SJCRH30 (cell line): ENCODE measurements around the gene CFAP70. TPM values are rescaled to one million over a fixed set of nuclear protein-coding genes. Genes with fewer than 3 reads are reported as not detected.
"Not testable (repeated sequence)": the region's sequence is repeated elsewhere in the genome, so short reads cannot be mapped to it uniquely, and the experiment has no call there.

Experiments
- DNase-seq, 2 experiments: peaks; one replicate each; pipeline ENCODE4 v3.0.0-alpha.2; 2015 to 2020
- H3K27ac ChIP-seq: fragments of 250-450 bp; sonication (Bioruptor Pico); 2 replicates; pipeline ENCODE4 v1.5.1; 2020; ENCODE audit warnings: mild to moderate bottlenecking, moderate library complexity
- H3K27me3 ChIP-seq: fragments of 250-450 bp; sonication (Bioruptor Pico); 2 replicates; pipeline ENCODE4 v1.5.1; 2020; ENCODE audit warnings: mild to moderate bottlenecking, moderate library complexity
- H3K36me3 ChIP-seq: fragments of 250-450 bp; sonication (Bioruptor Pico); 2 replicates; pipeline ENCODE4 v1.5.1; 2020; ENCODE audit warnings: mild to moderate bottlenecking, moderate library complexity
- H3K4me1 ChIP-seq: fragments of 250-450 bp; sonication (Bioruptor Pico); 2 replicates; pipeline ENCODE4 v1.5.1; 2020; ENCODE audit warnings: mild to moderate bottlenecking, moderate library complexity
- H3K4me3 ChIP-seq: fragments of 250-450 bp; sonication (Bioruptor Pico); 2 replicates; pipeline ENCODE4 v1.5.1; 2020; ENCODE audit warnings: mild to moderate bottlenecking, moderate library complexity
- H3K9me3 ChIP-seq: fragments of 250-450 bp; sonication (Bioruptor Pico); replicated peaks from 2 replicates; pipeline ENCODE4 v1.5.1; 2020; ENCODE audit warnings: mild to moderate bottlenecking, moderate library complexity
- total RNA-seq: library from RNA; depleted of rRNA; stranded (reverse); fragments of >200 nt; shearing (Covaris generic); gene quantifications from 2 replicates; pipeline ENCODE4 v1.2.3, GENCODE V29; 2014

CFAP70 gene
- total RNA-seq, 1 experiment from 2014 or later: 0.12 TPM

GRCh38 chr10:73307203-73307800, 51.4 kb downstream of the CFAP70 start:
- Histone ChIP-seq H3K27ac (no peak overlapping the region), H3K4me3 (no peak overlapping the region), H3K9me3 (peaks cover 16% of the 10 kb centered on the region), H3K27me3 (no peaks in the 10 kb centered on the region), H3K36me3 (no peaks in the 10 kb centered on the region), H3K4me1 (no peaks in the 10 kb centered on the region)
- no peak for DNase-seq

DNA sequence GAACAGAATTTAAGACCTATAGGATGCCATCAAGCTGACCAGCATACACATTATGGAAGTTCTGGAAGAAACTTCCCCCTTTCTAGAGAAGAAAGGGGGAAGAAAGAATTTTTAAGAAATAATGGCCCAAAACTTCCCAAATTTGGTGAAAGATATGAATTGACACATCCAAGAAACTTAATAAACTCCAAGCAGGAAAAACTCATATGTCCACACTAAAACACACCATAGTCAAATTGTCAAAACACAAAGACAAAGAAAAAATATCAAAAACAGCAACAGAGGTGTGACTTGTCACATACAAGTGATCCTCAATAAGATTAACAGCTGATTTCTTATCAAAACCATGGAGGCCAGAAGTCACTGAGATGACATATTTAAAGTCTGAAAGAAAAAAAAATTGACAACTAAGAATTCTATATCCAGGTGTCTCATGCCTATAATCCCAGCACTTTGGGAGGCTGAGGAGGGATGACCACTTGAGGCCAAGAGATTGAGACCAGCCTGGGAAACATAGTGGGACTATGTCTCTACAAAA, 52.4 kb downstream of the CFAP70 start:
- Histone ChIP-seq H3K4me1 (no peaks in the 10 kb centered on the region), H3K27me3 (no peaks in the 10 kb centered on the region), H3K27ac (no peak overlapping the region), H3K4me3 (no peak overlapping the region), H3K36me3 (no peaks in the 10 kb centered on the region), H3K9me3 (peaks cover 16% of the 10 kb centered on the region)
- no peak for DNase-seq

DNA sequence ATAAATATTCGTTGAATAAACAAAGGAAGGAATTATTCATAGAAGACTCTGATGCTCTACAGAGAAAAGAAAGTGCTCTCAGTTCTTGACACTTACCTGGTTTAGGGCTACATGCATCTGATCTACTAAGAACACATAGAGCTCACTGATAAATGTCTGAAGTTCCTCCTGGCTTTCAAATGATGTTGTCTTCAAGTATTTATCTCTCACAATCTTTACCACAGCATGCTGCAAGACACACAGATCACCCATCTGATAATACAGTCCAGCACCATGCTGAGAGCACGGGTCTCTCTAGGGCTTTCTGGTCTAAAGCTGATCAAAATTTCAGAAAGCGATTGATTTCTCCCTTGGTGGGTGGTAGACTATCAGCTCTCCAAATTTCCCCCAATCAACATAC, 61.7 kb downstream of the CFAP70 start:
- Histone ChIP-seq H3K27ac (no peak overlapping the region), H3K4me3 (no peak overlapping the region), H3K9me3 (no peaks in the 10 kb centered on the region), H3K36me3 (no peaks in the 10 kb centered on the region), H3K27me3 (no peaks in the 10 kb centered on the region), H3K4me1 (no peaks in the 10 kb centered on the region)
- no peak for DNase-seq

DNA sequence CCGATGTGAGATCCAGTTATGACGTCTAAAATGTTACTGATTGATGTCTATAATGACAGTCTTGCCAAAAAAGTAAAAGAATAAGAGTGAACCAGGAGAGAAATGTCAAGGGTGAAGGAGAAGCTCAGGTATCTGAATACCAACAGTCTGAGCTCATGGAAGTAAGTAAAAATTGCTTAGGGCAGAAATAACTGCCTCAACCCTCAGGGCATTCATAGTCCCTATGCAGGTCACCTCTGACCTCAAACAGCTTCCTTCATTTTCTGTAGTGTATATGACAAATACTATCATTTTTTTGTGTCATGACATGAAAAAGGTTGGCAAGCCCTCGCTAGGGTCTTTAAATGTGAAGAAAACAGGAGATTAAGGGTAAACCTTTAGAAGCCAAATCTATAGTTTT, 65.2 kb downstream of the CFAP70 start:
- DNase-seq: no peak
- Histone ChIP-seq H3K9me3 (no peaks in the 10 kb centered on the region), H3K4me3 (no peak overlapping the region), H3K36me3 (no peaks in the 10 kb centered on the region), H3K27ac (no peak overlapping the region), H3K4me1 (no peaks in the 10 kb centered on the region), H3K27me3 (no peaks in the 10 kb centered on the region)

DNA sequence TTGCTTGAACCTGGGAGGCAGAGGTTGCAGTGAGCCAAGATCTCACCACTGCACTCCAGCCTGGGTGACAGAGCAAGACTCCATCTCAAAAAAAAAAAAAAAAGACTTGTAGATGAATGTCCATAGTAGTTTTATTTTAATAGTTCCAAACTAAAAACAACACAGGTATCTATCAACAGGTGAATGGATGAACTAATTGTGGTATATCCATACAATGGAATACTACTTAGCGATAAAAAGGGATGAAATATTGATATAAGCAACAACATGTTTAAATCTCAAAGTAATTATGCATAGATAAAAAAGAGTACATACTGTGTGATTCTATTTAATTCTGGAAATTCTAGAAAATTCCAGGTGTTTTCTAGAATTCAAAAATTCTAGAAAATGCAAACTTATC, 68.7 kb downstream of the CFAP70 start:
- no peaks in the 10 kb centered on the region for H3K36me3 ChIP-seq
- DNase-seq: no peak
- no peaks in the 10 kb centered on the region for H3K9me3 ChIP-seq
- no peaks in the 10 kb centered on the region for H3K4me1 ChIP-seq
- H3K27me3 ChIP-seq: no peaks in the 10 kb centered on the region
- H3K27ac ChIP-seq: no peak overlapping the region
- H3K4me3 ChIP-seq: no peak overlapping the region

DNA sequence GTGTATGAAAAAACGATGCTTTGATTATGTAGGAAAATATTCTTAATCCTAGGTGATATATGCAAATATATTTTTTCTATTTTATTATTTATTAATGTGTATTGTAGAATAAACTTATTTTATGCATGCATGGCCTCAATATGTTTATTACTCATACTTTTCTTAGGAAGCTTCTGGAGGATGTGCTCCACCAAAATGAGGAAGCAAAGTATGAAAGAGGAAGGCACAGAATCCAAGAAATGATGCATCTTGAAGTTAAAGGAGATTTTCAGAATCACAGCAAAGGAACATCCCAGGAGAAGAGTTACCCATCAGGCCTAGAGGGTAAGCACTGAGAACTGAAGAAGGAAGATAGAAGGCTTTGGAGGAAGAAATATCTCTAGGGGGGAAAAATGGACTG, 71.2 kb downstream of the CFAP70 start:
- no peak for DNase-seq
- Histone ChIP-seq H3K4me3 (no peak overlapping the region), H3K9me3 (no peaks in the 10 kb centered on the region), H3K27me3 (no peaks in the 10 kb centered on the region), H3K27ac (no peak overlapping the region), H3K4me1 (no peaks in the 10 kb centered on the region), H3K36me3 (no peaks in the 10 kb centered on the region)

GRCh38 chr10:73281097-73281496, 77.6 kb downstream of the CFAP70 start:
- H3K27ac ChIP-seq: no peak overlapping the region
- H3K36me3 ChIP-seq: no peaks in the 10 kb centered on the region
- H3K27me3 ChIP-seq: no peaks in the 10 kb centered on the region
- no peaks in the 10 kb centered on the region for H3K9me3 ChIP-seq
- no peak overlapping the region for H3K4me3 ChIP-seq
- peaks cover 3% of the 10 kb centered on the region; the same call in 1 of the 2 replicates for H3K4me1 ChIP-seq
- DNase-seq: no peak

GRCh38 chr10:73264423-73264822, 94.2 kb downstream of the CFAP70 start:
- Histone ChIP-seq H3K27ac (no peak overlapping the region), H3K4me1 (peaks cover 6% of the 10 kb centered on the region; the same call in 1 of the 2 replicates), H3K4me3 (no peak overlapping the region), H3K36me3 (no peaks in the 10 kb centered on the region), H3K27me3 (no peaks in the 10 kb centered on the region; the same call in 1 of the 2 replicates), H3K9me3 (no peaks in the 10 kb centered on the region)
- no peak for DNase-seq

DNA sequence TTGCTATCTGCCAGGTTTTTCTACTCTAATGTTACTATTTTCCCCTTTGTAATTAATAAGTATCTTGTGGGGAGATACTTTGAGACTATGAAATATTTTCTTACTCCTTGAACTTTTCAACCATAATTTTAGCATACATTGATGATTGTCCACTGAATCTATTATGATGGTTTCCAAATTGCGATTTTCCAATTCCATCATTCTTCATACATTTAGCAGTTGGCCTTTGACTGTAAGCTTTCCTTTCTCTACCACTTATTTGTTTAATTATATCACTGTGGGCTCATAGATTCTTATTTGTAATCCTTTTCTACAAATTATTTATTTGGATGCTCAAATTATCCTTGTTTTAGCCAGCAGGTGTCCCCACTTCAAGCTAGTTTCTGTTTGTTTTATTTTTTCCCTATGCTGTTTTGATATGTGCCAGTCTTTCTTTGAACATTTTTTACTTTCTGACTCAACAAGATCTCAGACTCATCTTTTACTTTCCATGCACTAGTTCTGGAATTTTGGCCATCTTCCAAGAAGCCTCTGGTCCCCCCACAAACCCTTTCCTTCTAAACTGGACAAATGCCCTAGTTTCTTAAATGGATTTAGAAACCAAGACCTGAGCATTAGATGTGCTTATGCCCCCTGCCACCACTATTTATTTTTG, 94.8 kb downstream of the CFAP70 start:
- Histone ChIP-seq H3K4me3 (no peak overlapping the region), H3K36me3 (no peaks in the 10 kb centered on the region), H3K9me3 (no peaks in the 10 kb centered on the region; the same call in 1 of the 2 replicates), H3K27ac (no peak overlapping the region), H3K27me3 (no peaks in the 10 kb centered on the region; the same call in 1 of the 2 replicates), H3K4me1 (peaks cover 6% of the 10 kb centered on the region; the same call in 1 of the 2 replicates)
- peak in 1 of 2 experiments; percentile 37 for DNase-seq

- Histone ChIP-seq H3K27ac (no peak overlapping the region), H3K27me3 (no peaks in the 10 kb centered on the region; the same call in 1 of the 2 replicates), H3K4me3 (no peak overlapping the region), H3K36me3 (no peaks in the 10 kb centered on the region), H3K9me3 (no peaks in the 10 kb centered on the region; the same call in 1 of the 2 replicates), H3K4me1 (peaks cover 6% of the 10 kb centered on the region; the same call in 1 of the 2 replicates)
- no peak for DNase-seq
Measured at GRCh38 chr10:73262880-73263555, 95.6 kb downstream of the CFAP70 start.

DNA sequence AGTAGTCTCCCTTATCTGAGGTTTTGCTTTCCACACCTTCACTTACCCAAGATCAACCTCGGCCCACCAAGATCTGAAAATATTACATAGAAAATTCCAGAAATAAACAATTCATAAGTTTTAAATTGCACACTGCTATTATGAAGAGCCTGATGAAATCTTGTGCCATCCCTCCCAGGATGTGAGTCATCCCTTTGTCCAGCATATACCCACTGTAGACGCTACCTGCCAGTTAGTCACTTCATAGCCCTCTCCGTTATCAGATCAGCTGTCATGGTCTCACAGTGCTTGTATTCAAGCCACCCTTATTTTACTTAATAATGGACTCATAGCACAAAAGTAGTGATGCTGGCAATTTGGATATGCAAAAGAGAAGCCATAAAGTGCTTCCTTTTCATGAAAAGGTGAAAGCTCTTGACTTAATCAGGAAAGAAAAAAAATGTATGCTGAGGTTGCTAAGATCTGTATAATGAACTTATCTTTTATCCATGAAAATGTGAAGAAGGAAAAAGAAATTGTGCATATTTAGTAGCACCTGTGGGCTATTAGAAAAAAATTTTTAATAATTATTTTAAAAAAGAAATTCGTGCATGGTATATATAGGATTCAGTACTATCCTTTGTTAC, 96.4 kb downstream of the CFAP70 start:
- H3K4me1 ChIP-seq: peaks cover 6% of the 10 kb centered on the region; the same call in 1 of the 2 replicates
- no peaks in the 10 kb centered on the region; the same call in 1 of the 2 replicates for H3K9me3 ChIP-seq
- H3K36me3 ChIP-seq: no peaks in the 10 kb centered on the region
- H3K27ac ChIP-seq: no peak overlapping the region
- no peak overlapping the region for H3K4me3 ChIP-seq
- DNase-seq: peak; percentile 27 to 47
- H3K27me3 ChIP-seq: no peaks in the 10 kb centered on the region

DNA sequence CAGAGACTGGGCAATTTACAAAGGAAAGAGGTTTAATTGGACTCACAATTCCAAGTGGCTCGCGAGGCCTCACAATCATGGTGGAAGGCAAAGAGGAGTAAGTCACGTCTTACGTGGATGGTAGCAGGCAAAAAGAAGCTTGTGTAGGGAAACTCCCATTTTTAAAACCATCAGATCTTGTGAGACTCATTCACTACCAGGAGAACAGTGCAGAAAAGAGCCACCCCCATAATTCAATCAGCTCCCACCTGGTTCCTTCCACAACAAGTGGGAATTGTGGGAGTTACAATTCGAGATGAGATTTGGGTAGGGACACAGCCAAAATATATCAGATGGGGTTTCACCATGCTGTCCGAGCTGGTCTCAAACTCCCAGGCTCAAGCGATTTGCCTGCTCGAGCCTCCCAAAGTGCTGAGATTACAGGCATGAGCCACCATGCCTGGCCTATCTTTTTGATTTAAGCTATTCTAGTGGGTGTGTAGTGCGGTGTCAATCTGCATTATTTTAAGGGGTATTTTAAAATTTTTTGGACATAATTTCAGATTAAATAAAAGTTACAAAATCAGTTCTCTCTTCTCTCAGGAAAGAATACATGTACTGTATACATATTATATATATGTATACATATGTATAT, 97.2 kb downstream of the CFAP70 start:
- Histone ChIP-seq H3K9me3 (no peaks in the 10 kb centered on the region; the same call in 1 of the 2 replicates), H3K36me3 (no peaks in the 10 kb centered on the region), H3K27ac (no peak overlapping the region), H3K4me3 (no peak overlapping the region), H3K27me3 (no peaks in the 10 kb centered on the region), H3K4me1 (peaks cover 6% of the 10 kb centered on the region; the same call in 1 of the 2 replicates)
- no peak for DNase-seq

GRCh38 chr10:73258612-73259011, 100.1 kb downstream of the CFAP70 start:
- not testable (repeated sequence) for H3K4me1 ChIP-seq, H3K27me3 ChIP-seq, H3K9me3 ChIP-seq, H3K36me3 ChIP-seq, H3K27ac ChIP-seq, H3K4me3 ChIP-seq
- peak in 1 of 2 experiments; percentile 17 for DNase-seq

DNA sequence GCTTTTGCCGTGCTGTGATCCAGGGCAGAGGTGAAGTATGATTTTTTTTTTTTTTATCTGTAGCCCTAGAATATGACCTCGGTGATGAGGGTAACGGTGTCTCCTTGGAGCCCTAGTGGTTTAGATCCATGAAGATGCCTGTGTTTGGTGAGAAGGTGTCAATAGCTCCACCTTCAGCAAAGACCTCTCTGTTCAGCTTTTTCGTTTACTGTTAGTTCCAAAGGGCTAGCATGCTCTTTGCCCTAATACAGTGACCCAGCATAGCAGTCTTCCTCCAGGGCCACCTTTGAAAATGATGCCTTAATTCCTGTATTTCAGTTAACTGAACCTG, 105.5 kb downstream of the CFAP70 start:
- no peaks in the 10 kb centered on the region for H3K9me3 ChIP-seq
- H3K27me3 ChIP-seq: no peaks in the 10 kb centered on the region
- peak in 1 of 2 experiments; percentile 17 for DNase-seq
- H3K4me1 ChIP-seq: peaks cover under 1% of the 10 kb centered on the region; the same call in 1 of the 2 replicates
- peaks cover 9% of the 10 kb centered on the region for H3K36me3 ChIP-seq
- H3K27ac ChIP-seq: peak overlapping the region; percentile 88; the same call in 1 of the 2 replicates
- H3K4me3 ChIP-seq: peak overlapping the region; percentile 75
